HepG2 (cell line): ENCODE measurements around the gene MLX. TPM values are rescaled to one million over a fixed set of nuclear protein-coding genes. Genes with fewer than 3 reads are reported as not detected.

ENCODE experiments used
- AGO2 ChIP-seq: fragments of 200-400 bp; formaldehyde crosslinking; optimal IDR thresholded peaks from 2 replicates; pipeline ENCODE3; 2017; ENCODE audit warnings: mild to moderate bottlenecking, low read depth, low read length, moderate library complexity
- CENPX ChIP-seq: sonication (generic); formaldehyde crosslinking; IDR thresholded peaks from 2 replicates; pipeline ENCODE4 v1.9.0; 2021; ENCODE audit warnings: mild to moderate bottlenecking, missing genetic modification reagents, moderate library complexity
- CHD2 ChIP-seq: IDR thresholded peaks from 2 replicates; pipeline ENCODE4 v1.6.1; 2011; ENCODE audit warnings: low read depth, low read length, improper control_type of control experiment
- CTCF ChIP-seq: sonication (generic); formaldehyde crosslinking; IDR thresholded peaks from 2 replicates; pipeline ENCODE4 v1.5.0; 2020; ENCODE audit warnings: mild to moderate bottlenecking, missing genetic modification reagents, moderate library complexity
- FOXK2 ChIP-seq: fragments of 450-650 bp; IDR thresholded peaks from 2 replicates; pipeline ENCODE4 v1.6.1; 2016
- HIC2 ChIP-seq: sonication (generic); formaldehyde crosslinking; IDR thresholded peaks from 2 replicates; pipeline ENCODE4 v1.9.0; 2022; ENCODE audit warnings: low read depth, missing genetic modification reagents
- HOXA5 ChIP-seq: sonication (generic); formaldehyde crosslinking; IDR thresholded peaks from 2 replicates; pipeline ENCODE4 v1.4.0; 2020; ENCODE audit warnings: missing genetic modification reagents
- IRF2 ChIP-seq: IDR thresholded peaks from 2 replicates; pipeline ENCODE4 v1.6.1; 2018; ENCODE audit warnings: missing genetic modification reagents, missing compliant biosample characterization
- MEIS2 ChIP-seq: sonication (generic); formaldehyde crosslinking; IDR thresholded peaks from 2 replicates; pipeline ENCODE4 v1.9.0; 2021; ENCODE audit warnings: mild to moderate bottlenecking, missing genetic modification reagents
- SNAI1 ChIP-seq: sonication (generic); formaldehyde crosslinking; IDR thresholded peaks from 2 replicates; pipeline ENCODE4 v1.5.0; 2020; ENCODE audit warnings: mild to moderate bottlenecking, missing genetic modification reagents, borderline replicate concordance
- TGIF2 ChIP-seq: IDR thresholded peaks from 2 replicates; pipeline ENCODE4 v1.6.1; 2016; ENCODE audit warnings: control low read depth, missing compliant biosample characterization
- UBTF ChIP-seq: sonication (generic); formaldehyde crosslinking; IDR thresholded peaks from 2 replicates; pipeline ENCODE4 v1.4.0; 2020; ENCODE audit warnings: mild to moderate bottlenecking, missing genetic modification reagents
- XBP1 ChIP-seq: sonication (generic); formaldehyde crosslinking; IDR thresholded peaks from 2 replicates; pipeline ENCODE4 v1.5.0; 2020; ENCODE audit warnings: missing genetic modification reagents
- ZNF788 ChIP-seq: sonication (generic); formaldehyde crosslinking; IDR thresholded peaks from 2 replicates; pipeline ENCODE4 v1.5.0; 2020; ENCODE audit warnings: mild to moderate bottlenecking, missing genetic modification reagents, borderline replicate concordance
- ZSCAN21 ChIP-seq: sonication (generic); formaldehyde crosslinking; IDR thresholded peaks from 2 replicates; pipeline ENCODE4 v1.8.0; 2022; ENCODE audit warnings: mild to moderate bottlenecking, missing genetic modification reagents, moderate library complexity, borderline replicate concordance
- polyA plus RNA-seq, 8 experiments: library from polyadenylated mRNA; depleted of rRNA in 3 of 8; stranded (reverse) in 7 of 8; unstranded in 1 of 8; fragments of >200 nt; fragmentation: Illumina TruSeq in 4 of 8; extraction: Trizol in 4 of 8; gene quantifications; 2 replicates each; pipeline versions ENCODE4 v1.2.1 to v1.2.3, GENCODE V29; 2011 to 2016; ENCODE audit warnings: low read depth in 4 of 8, missing spikeins in 1 of 8, mixed read lengths in 1 of 8; ENCODE audit not compliant: insufficient read depth in 1 of 8
- total RNA-seq, 5 experiments: library from RNA; depleted of rRNA; stranded (reverse); fragments of >200 nt; fragmentation: Illumina TruSeq; extraction: Trizol; gene quantifications; 2 replicates each; pipeline ENCODE4 v1.2.3, GENCODE V29; 2016; ENCODE audit warnings: low read depth in 1 of 5
- TF ChIP-seq, protein P1 (sequence below): sonication (generic); formaldehyde crosslinking; IDR thresholded peaks from 2 replicates; pipeline ENCODE4 v1.8.0; 2022; ENCODE audit warnings: mild to moderate bottlenecking, missing genetic modification reagents, moderate library complexity
- TF ChIP-seq, protein P2 (sequence below): sonication (generic); formaldehyde crosslinking; IDR thresholded peaks from 2 replicates; pipeline ENCODE4 v1.9.0; 2021; ENCODE audit warnings: mild to moderate bottlenecking, missing genetic modification reagents

MLX gene
- total and polyA plus RNA-seq, 2 of the 13 experiments (the other 11 are each of a cell fraction or from before 2014, with no cell fraction given) = 38.9 to 74.4 TPM

DNA sequence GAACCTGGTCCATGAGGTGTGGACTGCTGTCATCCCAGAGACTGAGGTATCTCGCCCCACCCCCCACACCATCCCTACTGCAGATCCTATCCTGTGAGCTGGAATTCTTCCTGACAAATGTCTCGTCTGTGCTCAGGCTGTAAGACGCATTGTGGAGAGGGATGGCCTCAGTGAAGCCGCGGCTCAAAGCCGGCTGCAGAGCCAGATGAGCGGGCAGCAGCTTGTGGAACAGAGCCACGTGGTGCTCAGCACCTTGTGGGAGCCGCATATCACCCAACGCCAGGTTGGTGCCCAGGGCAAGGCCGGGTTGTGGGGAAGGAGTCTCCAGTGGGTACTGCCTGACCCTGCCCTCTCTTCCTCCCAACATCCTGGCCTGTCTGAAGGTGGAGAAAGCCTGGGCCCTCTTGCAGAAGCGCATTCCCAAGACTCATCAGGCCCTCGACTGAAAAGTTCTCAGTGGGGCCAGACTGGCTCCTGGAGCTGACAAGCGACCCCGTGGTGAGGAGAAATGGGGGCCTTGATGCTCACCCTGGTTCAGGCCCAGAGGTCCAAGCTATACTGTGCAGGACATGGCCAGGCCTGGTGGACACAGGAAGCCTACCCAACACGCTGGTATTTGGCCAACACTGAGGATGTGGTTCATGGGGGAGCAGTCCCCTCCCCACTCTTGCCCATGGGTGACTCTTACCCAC lies 1.2 kb upstream of the MLX start (continued):
- TF ChIP-seq CTCF (CRISPR knock-in tag) (no peak), ZSCAN21 (no peak), SNAI1 (CRISPR knock-in tag) (no peak), HOXA5 (no peak), CENPX (CRISPR knock-in tag) (no peak), ZNF788 (CRISPR knock-in tag) (0 out of 2 replicates have a peak, but pooled peaks have one; percentile 20), IRF2 (CRISPR knock-in tag) (no peak), UBTF (0 out of 2 replicates have a peak, but pooled peaks have one; percentile 7), AGO2 (peak; percentile 78), MEIS2 (no peak), FOXK2 (no peak), CHD2 (no peak), XBP1 (CRISPR knock-in tag) (no peak), TGIF2 (CRISPR knock-in tag) (no peak), HIC2 (CRISPR knock-in tag) (no peak)
- TF ChIP-seq, protein P1, sequence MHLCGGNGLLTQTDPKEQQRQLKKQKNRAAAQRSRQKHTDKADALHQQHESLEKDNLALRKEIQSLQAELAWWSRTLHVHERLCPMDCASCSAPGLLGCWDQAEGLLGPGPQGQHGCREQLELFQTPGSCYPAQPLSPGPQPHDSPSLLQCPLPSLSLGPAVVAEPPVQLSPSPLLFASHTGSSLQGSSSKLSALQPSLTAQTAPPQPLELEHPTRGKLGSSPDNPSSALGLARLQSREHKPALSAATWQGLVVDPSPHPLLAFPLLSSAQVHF (CRISPR knock-in tag) = no peak
- TF ChIP-seq, protein P2, sequence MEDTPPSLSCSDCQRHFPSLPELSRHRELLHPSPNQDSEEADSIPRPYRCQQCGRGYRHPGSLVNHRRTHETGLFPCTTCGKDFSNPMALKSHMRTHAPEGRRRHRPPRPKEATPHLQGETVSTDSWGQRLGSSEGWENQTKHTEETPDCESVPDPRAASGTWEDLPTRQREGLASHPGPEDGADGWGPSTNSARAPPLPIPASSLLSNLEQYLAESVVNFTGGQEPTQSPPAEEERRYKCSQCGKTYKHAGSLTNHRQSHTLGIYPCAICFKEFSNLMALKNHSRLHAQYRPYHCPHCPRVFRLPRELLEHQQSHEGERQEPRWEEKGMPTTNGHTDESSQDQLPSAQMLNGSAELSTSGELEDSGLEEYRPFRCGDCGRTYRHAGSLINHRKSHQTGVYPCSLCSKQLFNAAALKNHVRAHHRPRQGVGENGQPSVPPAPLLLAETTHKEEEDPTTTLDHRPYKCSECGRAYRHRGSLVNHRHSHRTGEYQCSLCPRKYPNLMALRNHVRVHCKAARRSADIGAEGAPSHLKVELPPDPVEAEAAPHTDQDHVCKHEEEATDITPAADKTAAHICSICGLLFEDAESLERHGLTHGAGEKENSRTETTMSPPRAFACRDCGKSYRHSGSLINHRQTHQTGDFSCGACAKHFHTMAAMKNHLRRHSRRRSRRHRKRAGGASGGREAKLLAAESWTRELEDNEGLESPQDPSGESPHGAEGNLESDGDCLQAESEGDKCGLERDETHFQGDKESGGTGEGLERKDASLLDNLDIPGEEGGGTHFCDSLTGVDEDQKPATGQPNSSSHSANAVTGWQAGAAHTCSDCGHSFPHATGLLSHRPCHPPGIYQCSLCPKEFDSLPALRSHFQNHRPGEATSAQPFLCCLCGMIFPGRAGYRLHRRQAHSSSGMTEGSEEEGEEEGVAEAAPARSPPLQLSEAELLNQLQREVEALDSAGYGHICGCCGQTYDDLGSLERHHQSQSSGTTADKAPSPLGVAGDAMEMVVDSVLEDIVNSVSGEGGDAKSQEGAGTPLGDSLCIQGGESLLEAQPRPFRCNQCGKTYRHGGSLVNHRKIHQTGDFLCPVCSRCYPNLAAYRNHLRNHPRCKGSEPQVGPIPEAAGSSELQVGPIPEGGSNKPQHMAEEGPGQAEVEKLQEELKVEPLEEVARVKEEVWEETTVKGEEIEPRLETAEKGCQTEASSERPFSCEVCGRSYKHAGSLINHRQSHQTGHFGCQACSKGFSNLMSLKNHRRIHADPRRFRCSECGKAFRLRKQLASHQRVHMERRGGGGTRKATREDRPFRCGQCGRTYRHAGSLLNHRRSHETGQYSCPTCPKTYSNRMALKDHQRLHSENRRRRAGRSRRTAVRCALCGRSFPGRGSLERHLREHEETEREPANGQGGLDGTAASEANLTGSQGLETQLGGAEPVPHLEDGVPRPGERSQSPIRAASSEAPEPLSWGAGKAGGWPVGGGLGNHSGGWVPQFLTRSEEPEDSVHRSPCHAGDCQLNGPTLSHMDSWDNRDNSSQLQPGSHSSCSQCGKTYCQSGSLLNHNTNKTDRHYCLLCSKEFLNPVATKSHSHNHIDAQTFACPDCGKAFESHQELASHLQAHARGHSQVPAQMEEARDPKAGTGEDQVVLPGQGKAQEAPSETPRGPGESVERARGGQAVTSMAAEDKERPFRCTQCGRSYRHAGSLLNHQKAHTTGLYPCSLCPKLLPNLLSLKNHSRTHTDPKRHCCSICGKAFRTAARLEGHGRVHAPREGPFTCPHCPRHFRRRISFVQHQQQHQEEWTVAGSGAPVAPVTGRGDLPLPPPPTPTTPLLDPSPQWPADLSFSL (CRISPR knock-in tag) = no peak
